Panc1 (cell line): ENCODE data around the gene CNPY3. TPM values are rescaled to one million over a fixed set of nuclear protein-coding genes. Genes with fewer than 3 reads are reported as not detected.

Source experiments
- ATAC-seq: fragments of 200-7000 bp; cut with Tn5 transposase; 2 replicates; pipeline ENCODE4 v1.9.1; 2020; ENCODE audit warnings: mild to moderate bottlenecking, moderate library complexity
- BruUV-seq: library from RNA; stranded (reverse); fragments of 400-500 nt; replicated peaks from 2 replicates; lab custom pipeline; 2021; lab: Mats Ljungman, UMichigan
- CTCF ChIA-PET: fragments of 300-600 bp; sonication (Branson Sonifier 250); formaldehyde crosslinking; loops from one replicate; lab custom pipeline; 2022; ENCODE audit warnings: antibody characterized with exemption; lab: Charles Lee
- POLR2A ChIA-PET: fragments of 300-600 bp; sonication (Branson Sonifier 250); formaldehyde crosslinking; loops from one replicate; lab custom pipeline; 2022; ENCODE audit warnings: antibody characterized with exemption; lab: Charles Lee
- DNase-seq: peaks from one replicate; pipeline ENCODE4 v3.0.0-alpha.2; 2010; ENCODE audit warnings: low read depth, low spot score
- H3K27ac ChIP-seq: 2 replicates; pipeline ENCODE4 v1.5.1; 2011; ENCODE audit warnings: mild to moderate bottlenecking, low read length, inconsistent platforms
- H3K27me3 ChIP-seq: fragments of 200-500 bp; sonication (Bioruptor generic); 2 replicates; pipeline ENCODE4 v1.6.0; 2014; ENCODE audit warnings: low read length, inconsistent platforms; ENCODE audit not compliant: control insufficient read depth, insufficient read depth
- H3K36me3 ChIP-seq: fragments of 200-500 bp; sonication (Bioruptor generic); 2 replicates; pipeline ENCODE4 v1.5.1; 2014; ENCODE audit warnings: inconsistent platforms, mild to moderate bottlenecking, low read length, moderate library complexity; ENCODE audit not compliant: control insufficient read depth, insufficient read depth
- H3K4me1 ChIP-seq: 2 replicates; pipeline ENCODE4 v1.5.1; 2011; ENCODE audit warnings: inconsistent platforms, mild to moderate bottlenecking, low read length, moderate library complexity; ENCODE audit not compliant: control insufficient read depth, insufficient read depth
- H3K4me3 ChIP-seq, 2 experiments: 2 replicates each; pipeline ENCODE4 v1.5.1; 2011 to 2012; ENCODE audit warnings: low read depth in 2 of 2, low read length in 2 of 2, mild to moderate bottlenecking in 2 of 2, inconsistent platforms in 1 of 2, moderate library complexity in 1 of 2
- H3K9me3 ChIP-seq: fragments of 200-500 bp; sonication (Bioruptor generic); 2 replicates; pipeline ENCODE4 v1.5.1; 2014; ENCODE audit warnings: low read depth, mild to moderate bottlenecking, inconsistent platforms, low read length, moderate library complexity; ENCODE audit not compliant: control insufficient read depth, insufficient read depth
- CTCF ChIP-seq: fragments of 450-650 bp; IDR thresholded peaks from 2 replicates; pipeline ENCODE4 v1.5.1; 2017; ENCODE audit warnings: mild to moderate bottlenecking
- POLR2AphosphoS5 ChIP-seq: IDR thresholded peaks from 2 replicates; pipeline ENCODE4 v1.6.1; 2012; ENCODE audit warnings: mild to moderate bottlenecking, low read depth, low read length, moderate library complexity
- REST ChIP-seq, 2 experiments: IDR thresholded peaks; 2 replicates each; pipeline ENCODE4 v1.6.1; 2011 to 2012; ENCODE audit warnings: low read depth in 2 of 2, control low read depth in 1 of 2, low read length in 1 of 2, mild to moderate bottlenecking in 1 of 2, moderate library complexity in 1 of 2; ENCODE audit not compliant: insufficient read depth in 1 of 2
- SIN3A ChIP-seq: IDR thresholded peaks from 2 replicates; pipeline ENCODE4 v1.6.1; 2012; ENCODE audit warnings: low read depth, mild to moderate bottlenecking, low read length, moderate library complexity, borderline replicate concordance; ENCODE audit not compliant: insufficient read depth
- TCF7L2 ChIP-seq: IDR thresholded peaks from 2 replicates; pipeline ENCODE4 v1.6.1; 2011; ENCODE audit warnings: mild to moderate bottlenecking, low read depth, low read length, inconsistent platforms
- in situ Hi-C: cut with HindIII; loops from 2 replicates; pipeline ENCODE4 v1.10.0; 2016; ENCODE audit warnings: low sequenced_read_pairs, low pct_unique_long_range_greater_than_20kb
- intact Hi-C: fragments of 100-400 bp; cut with micrococcal nuclease; formaldehyde crosslinking; loops from one replicate; pipeline ENCODE4 v1.10.0; 2022; ENCODE audit not compliant: unreplicated experiment
- total RNA-seq: library from RNA; stranded (reverse); gene quantifications from one replicate; pipeline ENCODE4 v1.2.1, GENCODE V29; 2021; ENCODE audit not compliant: unreplicated experiment

CNPY3 gene
- total RNA-seq, 1 experiment from 2014 or later: 72.8 TPM

DNA sequence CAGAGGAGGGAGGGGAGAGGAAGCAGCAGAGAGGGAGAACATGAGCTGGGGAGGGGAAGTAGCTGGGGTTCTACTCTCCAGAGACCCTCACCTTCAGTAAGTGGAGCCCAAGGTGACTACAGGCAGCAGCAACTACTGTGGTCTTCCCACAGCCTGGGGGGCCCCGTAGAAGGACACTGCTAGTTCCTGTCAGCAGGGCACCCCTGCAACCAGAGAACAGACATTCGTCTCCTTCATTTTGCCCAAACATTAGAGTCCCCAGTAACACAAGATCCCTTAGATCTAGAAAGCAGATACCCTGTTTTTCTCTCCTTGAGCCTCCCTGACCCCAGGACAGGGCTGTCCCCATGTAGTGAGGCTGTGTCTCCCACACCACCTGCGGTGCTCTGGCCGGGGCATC is 39.5 kb downstream of the CNPY3 start:
- Histone ChIP-seq H3K4me3 (no peak overlapping the region), H3K4me1 (peaks cover 6% of the 10 kb centered on the region), H3K27me3 (no peaks in the 10 kb centered on the region), H3K9me3 (no peaks in the 10 kb centered on the region), H3K27ac (no peak overlapping the region), H3K36me3 (peaks cover 6% of the 10 kb centered on the region; the same call in 1 of the 2 replicates)
- CTCF ChIA-PET: no interaction called here
- POLR2A ChIA-PET: no interaction called here
- TF ChIP-seq CTCF (no peak), SIN3A (no peak), REST (IDR thresholded peaks at IDR 0.05; ENCODE audit: insufficient read depth in 1 of 2, low read depth in 2 of 2, low read length in 1 of 2) (no peak), POLR2AphosphoS5 (no peak), TCF7L2 (no peak)
- BruUV-seq: no TSS peak
- intact Hi-C loops (loop anchor here (10.0 kb wide), 1 partner anchor 64 kb away; no protein-coding TSS in a partner anchor), in situ Hi-C loops (no loop called here)
- no peak for DNase-seq
- no peak for ATAC-seq

GRCh38 chr6:42969431-42969830 is 40.2 kb downstream of the CNPY3 start:
- no peak for TF ChIP-seq CTCF
- no peak for TF ChIP-seq SIN3A
- no peak for TF ChIP-seq TCF7L2
- TF ChIP-seq REST (IDR thresholded peaks at IDR 0.05; ENCODE audit: insufficient read depth in 1 of 2, low read depth in 2 of 2, low read length in 1 of 2): no peak
- TF ChIP-seq POLR2AphosphoS5: no peak
- DNase-seq: no peak
- intact Hi-C loops: loop anchor here (10.0 kb wide), 1 partner anchor 65 kb away; no protein-coding TSS in a partner anchor
- CTCF ChIA-PET: no interaction called here
- Histone ChIP-seq H3K4me1 (peaks cover 6% of the 10 kb centered on the region), H3K27me3 (no peaks in the 10 kb centered on the region), H3K36me3 (peaks cover 6% of the 10 kb centered on the region; the same call in 1 of the 2 replicates), H3K27ac (no peak overlapping the region), H3K4me3 (no peak overlapping the region), H3K9me3 (no peaks in the 10 kb centered on the region)
- BruUV-seq: no TSS peak
- in situ Hi-C loops: no loop called here
- POLR2A ChIA-PET: no interaction called here
- no peak for ATAC-seq
